ENCODE data around the gene THAP4.
A peak's percentile ranks its signal among the peaks of the same experiment; 100 is the strongest.
"Not testable (repeated sequence)": the region's sequence is repeated elsewhere in the genome, so short reads cannot be mapped to it uniquely, and the experiment has no call there.

The THAP4 gene

DNA sequence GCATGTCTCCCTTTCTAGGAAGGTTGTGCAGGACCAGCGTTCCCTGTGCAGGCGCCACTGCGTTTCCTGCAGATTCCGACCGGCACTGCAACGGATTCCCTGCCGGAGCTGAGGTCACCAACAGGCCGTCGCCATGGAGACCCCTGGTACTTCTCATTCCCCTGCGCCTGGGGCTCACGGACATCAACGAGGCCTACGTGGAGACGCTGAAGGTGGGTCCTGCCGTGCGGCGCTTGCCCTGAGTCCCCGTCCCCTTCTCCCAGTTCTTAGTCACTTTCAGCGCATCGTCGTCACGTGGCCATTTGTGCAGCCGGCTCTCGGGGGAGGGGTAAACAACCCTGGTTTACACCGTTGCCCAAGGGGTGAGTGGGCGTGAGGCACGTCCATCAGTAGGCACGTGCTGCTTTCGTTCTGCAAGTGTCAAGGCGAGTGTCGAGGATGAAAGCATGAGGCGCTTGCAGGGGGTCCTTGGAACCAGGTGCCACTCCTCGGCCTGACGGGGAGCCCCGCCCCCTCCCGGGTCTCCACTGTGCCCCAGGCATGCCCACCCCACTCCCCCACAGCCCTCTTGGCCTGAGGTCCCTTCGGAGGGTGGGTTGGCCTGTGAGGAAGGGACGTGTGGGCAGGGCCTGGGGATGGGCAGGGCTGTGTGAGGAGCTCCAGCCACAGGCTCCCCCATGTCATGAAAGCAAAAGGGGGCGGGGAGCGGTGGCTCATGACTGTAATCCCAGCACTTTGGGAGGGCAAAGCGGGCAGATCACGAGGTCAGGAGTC lies 29.9 kb upstream of the THAP4 start:
- H3K4me3 ChIP-seq (ENCODE audit: low read depth, low read length) = no peak overlapping the region
- TF ChIP-seq, protein P1, sequence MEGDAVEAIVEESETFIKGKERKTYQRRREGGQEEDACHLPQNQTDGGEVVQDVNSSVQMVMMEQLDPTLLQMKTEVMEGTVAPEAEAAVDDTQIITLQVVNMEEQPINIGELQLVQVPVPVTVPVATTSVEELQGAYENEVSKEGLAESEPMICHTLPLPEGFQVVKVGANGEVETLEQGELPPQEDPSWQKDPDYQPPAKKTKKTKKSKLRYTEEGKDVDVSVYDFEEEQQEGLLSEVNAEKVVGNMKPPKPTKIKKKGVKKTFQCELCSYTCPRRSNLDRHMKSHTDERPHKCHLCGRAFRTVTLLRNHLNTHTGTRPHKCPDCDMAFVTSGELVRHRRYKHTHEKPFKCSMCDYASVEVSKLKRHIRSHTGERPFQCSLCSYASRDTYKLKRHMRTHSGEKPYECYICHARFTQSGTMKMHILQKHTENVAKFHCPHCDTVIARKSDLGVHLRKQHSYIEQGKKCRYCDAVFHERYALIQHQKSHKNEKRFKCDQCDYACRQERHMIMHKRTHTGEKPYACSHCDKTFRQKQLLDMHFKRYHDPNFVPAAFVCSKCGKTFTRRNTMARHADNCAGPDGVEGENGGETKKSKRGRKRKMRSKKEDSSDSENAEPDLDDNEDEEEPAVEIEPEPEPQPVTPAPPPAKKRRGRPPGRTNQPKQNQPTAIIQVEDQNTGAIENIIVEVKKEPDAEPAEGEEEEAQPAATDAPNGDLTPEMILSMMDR (IDR thresholded peaks at IDR 0.05; ENCODE audit: insufficient read depth, low read length, missing control alignments) = no peak
- CTCF ChIA-PET = interaction anchor here (1.2 to 1.7 kb wide), 2 partner anchors 14 to 67 kb away, joined by 3 to 4 read pairs; partner anchors contain the start of gene D2HGDH
- POLR2A ChIA-PET = no interaction called here
- DNase-seq (ENCODE audit: low read depth, low spot score) = no peak

DNA sequence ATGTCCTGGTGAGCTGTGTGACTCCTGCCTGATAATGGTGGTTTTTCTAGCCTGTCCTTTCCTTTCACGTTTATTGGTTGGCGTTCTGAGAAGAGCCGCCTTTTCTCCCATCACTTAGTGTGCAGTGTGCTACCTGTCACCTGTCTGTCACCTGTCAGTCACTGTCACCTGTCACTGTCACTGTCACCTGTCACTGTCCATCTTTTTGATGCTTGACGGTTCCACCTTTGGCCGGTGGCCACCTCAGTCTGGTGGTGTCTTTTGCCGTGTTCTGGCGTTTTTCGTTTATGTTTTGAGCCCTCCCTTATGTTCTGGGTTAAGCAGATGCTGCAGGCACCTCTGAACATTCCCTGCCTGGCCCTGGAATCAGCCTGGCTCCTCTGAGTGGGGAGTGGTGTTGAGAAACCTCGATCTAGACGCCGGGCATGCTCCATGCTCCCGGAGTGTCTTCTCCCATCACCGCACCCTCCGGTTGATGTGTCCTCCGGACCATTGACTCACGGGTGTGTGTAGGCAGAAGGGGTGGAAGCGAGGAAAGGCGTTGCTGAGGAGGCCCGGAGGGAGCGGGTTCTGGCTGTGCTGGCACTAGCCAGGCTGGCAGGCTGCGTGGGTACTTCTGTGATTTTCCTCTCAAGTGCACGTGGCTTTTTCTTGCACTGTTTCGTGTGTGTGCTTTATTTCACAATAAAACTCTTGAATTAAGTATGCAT lies 28.9 kb upstream of the THAP4 start:
- TF ChIP-seq, protein P1 (IDR thresholded peaks at IDR 0.05; ENCODE audit: insufficient read depth, low read length, missing control alignments) = no peak
- ChIA-PET POLR2A (no interaction called here), CTCF (interaction anchor here (0.6 to 2.2 kb wide), 14 partner anchors 9 to 359 kb away, joined by 3 to 17 read pairs (median 6); partner anchors contain the start of gene D2HGDH)
- H3K4me3 ChIP-seq (ENCODE audit: low read depth, low read length) = no peak overlapping the region
- DNase-seq (ENCODE audit: low read depth, low spot score) = no peak

DNA sequence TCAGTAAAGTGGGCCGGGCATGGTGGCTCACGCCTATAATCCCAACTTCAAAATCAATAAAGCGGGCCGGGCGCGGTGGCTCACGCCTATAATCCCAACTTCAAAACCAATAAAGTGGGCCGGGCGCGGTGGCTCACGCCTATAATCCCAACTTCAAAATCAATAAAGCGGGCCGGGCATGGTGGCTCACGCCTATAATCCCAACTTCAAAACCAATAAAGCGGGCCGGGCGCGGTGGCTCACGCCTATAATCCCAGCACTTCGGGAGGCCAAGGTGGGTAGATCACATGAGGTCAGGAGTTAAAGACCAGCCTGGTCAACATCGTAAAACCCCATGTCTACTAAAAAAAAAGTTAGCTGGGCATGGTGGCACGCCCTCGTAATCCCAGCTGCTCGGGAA lies 25.8 kb upstream of the THAP4 start:
- CTCF ChIA-PET = interaction anchor here (0.8 to 0.9 kb wide), 2 partner anchors 70 to 71 kb away, joined by 3 to 4 read pairs; no protein-coding TSS in a partner anchor
- DNase-seq (ENCODE audit: low read depth, low spot score); H3K4me3 ChIP-seq (ENCODE audit: low read depth, low read length); POLR2A ChIA-PET: not testable (repeated sequence)

DNA sequence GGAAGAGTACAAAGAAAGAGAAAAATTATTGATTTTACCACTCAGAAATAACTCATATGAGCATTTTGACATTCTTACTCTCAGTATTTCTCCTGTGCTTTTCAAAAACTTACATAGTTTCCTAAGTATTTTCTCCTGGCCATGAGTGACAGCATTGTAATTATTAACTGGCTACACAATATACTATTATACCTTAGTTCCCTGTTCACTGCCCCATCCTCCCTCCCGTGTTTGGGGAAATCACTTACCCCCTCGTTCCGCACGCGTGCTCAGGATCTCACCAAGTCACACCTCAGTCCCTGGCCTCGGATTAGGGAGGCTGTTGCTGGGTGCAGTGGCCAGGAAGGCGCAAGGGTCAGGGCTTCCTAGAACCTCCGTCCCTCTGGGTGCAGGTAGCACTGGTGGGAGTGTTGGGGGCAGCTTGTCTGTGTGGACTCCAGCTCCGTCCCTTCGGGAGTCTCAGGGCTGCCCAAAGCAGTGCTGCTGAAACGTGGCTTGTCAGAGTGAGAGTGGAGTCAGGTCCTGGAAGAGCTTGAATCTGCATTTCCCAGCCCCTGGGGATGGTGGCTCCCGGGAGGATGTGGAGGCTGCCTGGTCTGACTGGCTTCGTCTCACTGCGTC lies 23.7 kb upstream of the THAP4 start:
- POLR2A ChIA-PET = no interaction called here
- CTCF ChIA-PET = interaction anchor here (1.1 to 2.0 kb wide), 4 partner anchors 9 to 810 kb away, joined by 3 to 12 read pairs (median 3); no protein-coding TSS in a partner anchor
- TF ChIP-seq, protein P1 (IDR thresholded peaks at IDR 0.05; ENCODE audit: insufficient read depth, low read length, missing control alignments) = no peak
- H3K4me3 ChIP-seq (ENCODE audit: low read depth, low read length) = no peak overlapping the region
- no peak for DNase-seq (ENCODE audit: low read depth, low spot score)

GRCh38 chr2:241659150-241659739 lies 22.3 kb upstream of the THAP4 start:
- TF ChIP-seq, protein P1 (IDR thresholded peaks at IDR 0.05; ENCODE audit: insufficient read depth, low read length, missing control alignments) = peak; percentile 74
- ChIA-PET CTCF (interaction anchor here (0.6 to 2.5 kb wide), 37 partner anchors 8 to 808 kb away, joined by 3 to 24 read pairs (median 4); partner anchors contain the start of genes ATG4B, D2HGDH and THAP4), POLR2A (interaction anchor here (0.5 kb wide), 1 partner anchor 12 kb away, joined by 3 read pairs; no protein-coding TSS in a partner anchor)
- H3K4me3 ChIP-seq (ENCODE audit: low read depth, low read length) = no peak overlapping the region
- DNase-seq (ENCODE audit: low read depth, low spot score) = no peak

GRCh38 chr2:241658296-241658695 lies 21.3 kb upstream of the THAP4 start:
- POLR2A ChIA-PET = no interaction called here
- H3K4me3 ChIP-seq (ENCODE audit: low read depth, low read length) = no peak overlapping the region
- CTCF ChIA-PET = interaction anchor here (0.7 to 2.5 kb wide), 26 partner anchors 8 to 807 kb away, joined by 3 to 24 read pairs (median 5); partner anchors contain the start of genes ATG4B, D2HGDH and THAP4
- no peak for DNase-seq (ENCODE audit: low read depth, low spot score)
- TF ChIP-seq, protein P1 (IDR thresholded peaks at IDR 0.05; ENCODE audit: insufficient read depth, low read length, missing control alignments) = no peak
